ENCODE measurements around the gene OR2V1. TPM values are rescaled to one million over a fixed set of nuclear protein-coding genes. Genes with fewer than 3 reads are reported as not detected.

Gene OR2V1
- total RNA-seq, 1 donor from 2014 or later = not detected

DNA sequence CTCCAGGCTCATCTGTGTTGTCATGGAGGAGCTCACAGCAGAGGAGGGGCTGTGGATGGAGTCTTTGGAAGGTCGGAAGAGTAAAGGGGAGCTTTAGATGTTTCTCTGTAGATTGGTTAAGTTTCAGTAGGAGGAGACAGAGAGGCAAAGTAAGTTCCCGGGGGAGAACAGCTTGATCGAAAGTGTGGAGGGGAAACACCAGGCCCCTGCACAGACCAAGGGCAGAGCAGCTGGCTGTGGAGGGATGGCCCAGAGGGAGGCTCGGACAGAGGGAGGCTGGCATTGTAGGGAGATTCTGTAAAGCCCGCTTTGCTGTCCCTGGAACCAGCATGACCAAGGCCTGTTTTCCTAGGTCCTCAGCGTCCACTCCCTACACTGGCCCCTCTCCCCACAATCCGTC, 11.1 kb upstream of the OR2V1 start:
- Histone ChIP-seq H3K36me3 (ENCODE audit: control insufficient read depth, insufficient read depth, low read length) (no peaks in the 10 kb centered on the region), H3K27me3 (ENCODE audit: control insufficient read depth, insufficient read depth, low read length) (no peaks in the 10 kb centered on the region), H3K4me3 (ENCODE audit: low read depth, low read length) (no peak overlapping the region)
- TF ChIP-seq, protein P1, sequence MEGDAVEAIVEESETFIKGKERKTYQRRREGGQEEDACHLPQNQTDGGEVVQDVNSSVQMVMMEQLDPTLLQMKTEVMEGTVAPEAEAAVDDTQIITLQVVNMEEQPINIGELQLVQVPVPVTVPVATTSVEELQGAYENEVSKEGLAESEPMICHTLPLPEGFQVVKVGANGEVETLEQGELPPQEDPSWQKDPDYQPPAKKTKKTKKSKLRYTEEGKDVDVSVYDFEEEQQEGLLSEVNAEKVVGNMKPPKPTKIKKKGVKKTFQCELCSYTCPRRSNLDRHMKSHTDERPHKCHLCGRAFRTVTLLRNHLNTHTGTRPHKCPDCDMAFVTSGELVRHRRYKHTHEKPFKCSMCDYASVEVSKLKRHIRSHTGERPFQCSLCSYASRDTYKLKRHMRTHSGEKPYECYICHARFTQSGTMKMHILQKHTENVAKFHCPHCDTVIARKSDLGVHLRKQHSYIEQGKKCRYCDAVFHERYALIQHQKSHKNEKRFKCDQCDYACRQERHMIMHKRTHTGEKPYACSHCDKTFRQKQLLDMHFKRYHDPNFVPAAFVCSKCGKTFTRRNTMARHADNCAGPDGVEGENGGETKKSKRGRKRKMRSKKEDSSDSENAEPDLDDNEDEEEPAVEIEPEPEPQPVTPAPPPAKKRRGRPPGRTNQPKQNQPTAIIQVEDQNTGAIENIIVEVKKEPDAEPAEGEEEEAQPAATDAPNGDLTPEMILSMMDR (IDR thresholded peaks at IDR 0.05; ENCODE audit: insufficient read depth, low read length, poor library complexity, severe bottlenecking) = no peak
- DNase-seq (ENCODE audit: low read depth) = no peak

- H3K4me3 ChIP-seq (ENCODE audit: low read depth, low read length) = no peak overlapping the region
- TF ChIP-seq, protein P1 (IDR thresholded peaks at IDR 0.05; ENCODE audit: insufficient read depth, low read length, poor library complexity, severe bottlenecking) = no peak
- no peaks in the 10 kb centered on the region for H3K36me3 ChIP-seq (ENCODE audit: control insufficient read depth, insufficient read depth, low read length)
- no peaks in the 10 kb centered on the region for H3K27me3 ChIP-seq (ENCODE audit: control insufficient read depth, insufficient read depth, low read length)
- no peak for DNase-seq (ENCODE audit: low read depth)
These were observed 9.8 kb upstream of the OR2V1 start for GRCh38 chr5:181140766-181141165.

- no peaks in the 10 kb centered on the region for H3K27me3 ChIP-seq (ENCODE audit: control insufficient read depth, insufficient read depth, low read length)
- TF ChIP-seq, protein P1 (IDR thresholded peaks at IDR 0.05; ENCODE audit: insufficient read depth, low read length, poor library complexity, severe bottlenecking) = no peak
- DNase-seq (ENCODE audit: low read depth) = no peak
- no peak overlapping the region for H3K4me3 ChIP-seq (ENCODE audit: low read depth, low read length)
- no peaks in the 10 kb centered on the region for H3K36me3 ChIP-seq (ENCODE audit: control insufficient read depth, insufficient read depth, low read length)
These were observed 7.3 kb upstream of the OR2V1 start for GRCh38 chr5:181138258-181138657.

DNA sequence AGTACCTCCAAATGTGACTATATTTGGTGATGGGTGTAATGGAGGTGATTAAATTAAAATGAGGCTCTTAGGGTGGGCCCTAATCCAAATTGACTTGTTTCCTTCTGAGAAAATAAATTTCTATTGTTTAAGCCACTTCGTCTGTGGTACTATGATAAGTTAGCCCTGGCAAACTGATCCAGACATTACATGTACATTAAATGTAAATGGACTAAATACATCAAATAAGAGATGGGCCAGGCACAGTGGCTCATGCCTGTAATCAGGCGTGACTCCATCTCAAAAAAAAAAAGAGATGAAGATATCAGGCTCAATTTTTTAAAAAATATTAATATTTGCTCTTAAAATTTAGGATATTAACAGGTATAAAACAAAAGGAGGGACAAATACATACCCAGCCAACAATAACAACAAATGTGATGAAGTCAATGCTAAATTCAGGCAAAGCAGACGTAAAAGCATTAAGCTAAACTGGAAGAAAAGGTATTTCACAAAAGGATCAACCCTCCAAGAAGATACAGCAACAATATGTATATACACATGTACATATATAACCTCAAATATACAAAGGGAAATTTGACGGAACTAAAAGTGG, 5.5 kb upstream of the OR2V1 start:
- Histone ChIP-seq H3K27me3 (ENCODE audit: control insufficient read depth, insufficient read depth, low read length) (no peaks in the 10 kb centered on the region), H3K36me3 (ENCODE audit: control insufficient read depth, insufficient read depth, low read length) (no peaks in the 10 kb centered on the region), H3K4me3 (ENCODE audit: low read depth, low read length) (no peak overlapping the region)
- DNase-seq (ENCODE audit: low read depth) = no peak
- TF ChIP-seq, protein P1 (IDR thresholded peaks at IDR 0.05; ENCODE audit: insufficient read depth, low read length, poor library complexity, severe bottlenecking) = no peak

GRCh38 chr5:181134259-181134658, 3.3 kb upstream of the OR2V1 start:
- Histone ChIP-seq H3K27me3 (ENCODE audit: control insufficient read depth, insufficient read depth, low read length) (peaks cover 4% of the 10 kb centered on the region), H3K4me3 (ENCODE audit: low read depth, low read length) (no peak overlapping the region), H3K36me3 (ENCODE audit: control insufficient read depth, insufficient read depth, low read length) (no peaks in the 10 kb centered on the region)
- DNase-seq (ENCODE audit: low read depth) = no peak
- TF ChIP-seq, protein P1 (IDR thresholded peaks at IDR 0.05; ENCODE audit: insufficient read depth, low read length, poor library complexity, severe bottlenecking) = no peak

- H3K4me3 ChIP-seq (ENCODE audit: low read depth, low read length) = no peak overlapping the region
- TF ChIP-seq, protein P1 (IDR thresholded peaks at IDR 0.05; ENCODE audit: insufficient read depth, low read length, poor library complexity, severe bottlenecking) = no peak
- peak; percentile 62 for DNase-seq (ENCODE audit: low read depth)
- H3K36me3 ChIP-seq (ENCODE audit: control insufficient read depth, insufficient read depth, low read length) = no peaks in the 10 kb centered on the region
- peaks cover 4% of the 10 kb centered on the region for H3K27me3 ChIP-seq (ENCODE audit: control insufficient read depth, insufficient read depth, low read length)
These were observed 2.8 kb upstream of the OR2V1 start for GRCh38 chr5:181133610-181134231.

All from kidney epithelial cell (primary cell).